GM21528 (cell line): ENCODE results near the gene HTRA1.

ENCODE experiments used
- ATAC-seq: cut with Tn5 transposase; IDR thresholded peaks from one replicate; pipeline ENCODE4 v1.9.1; 2021; ENCODE audit warnings: mild to moderate bottlenecking, moderate library complexity; ENCODE audit not compliant: unreplicated experiment, low FRiP score

The HTRA1 gene

DNA sequence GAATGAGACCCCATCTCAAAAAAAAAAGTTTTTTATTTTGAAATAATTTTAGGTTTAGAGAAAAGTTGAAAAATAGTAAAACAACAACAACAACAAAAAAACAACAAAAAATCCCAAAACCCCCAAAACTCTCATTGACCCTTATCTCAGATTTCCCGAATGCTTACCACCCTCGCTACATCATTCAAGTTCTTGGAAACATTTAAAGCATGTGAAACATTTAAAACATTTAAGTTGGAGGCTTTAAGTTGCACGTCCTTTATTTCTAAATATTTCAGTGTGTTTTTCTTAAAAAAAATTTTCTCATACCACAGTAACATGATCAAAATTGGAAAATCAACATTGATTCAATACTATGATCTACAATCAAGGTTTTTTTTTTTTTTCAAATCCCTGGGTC, 7.3 kb upstream of the HTRA1 start:
- no peak for ATAC-seq

DNA sequence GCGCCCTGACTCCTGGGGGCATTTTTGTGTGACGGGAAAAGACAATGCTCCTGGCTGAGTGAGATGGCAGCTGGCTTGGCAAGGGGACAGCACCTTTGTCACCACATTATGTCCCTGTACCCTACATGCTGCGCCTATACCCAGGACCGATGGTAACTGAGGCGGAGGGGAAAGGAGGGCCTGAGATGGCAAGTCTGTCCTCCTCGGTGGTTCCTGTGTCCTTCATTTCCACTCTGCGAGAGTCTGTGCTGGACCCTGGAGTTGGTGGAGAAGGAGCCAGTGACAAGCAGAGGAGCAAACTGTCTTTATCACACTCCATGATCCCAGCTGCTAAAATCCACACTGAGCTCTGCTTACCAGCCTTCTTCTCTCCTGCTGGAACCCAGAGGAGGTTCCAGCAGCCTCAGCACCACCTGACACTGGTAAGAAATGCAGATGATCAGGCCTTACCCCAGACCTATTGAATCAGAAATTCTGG, 6.7 kb upstream of the HTRA1 start, which contains the start of gene ARMS2:
Gene ARMS2 (plus strand): TSS at position 51 of the 478 bp plus-strand sequence. CDS start 75 bp downstream, at position 126.
- no peak for ATAC-seq

DNA sequence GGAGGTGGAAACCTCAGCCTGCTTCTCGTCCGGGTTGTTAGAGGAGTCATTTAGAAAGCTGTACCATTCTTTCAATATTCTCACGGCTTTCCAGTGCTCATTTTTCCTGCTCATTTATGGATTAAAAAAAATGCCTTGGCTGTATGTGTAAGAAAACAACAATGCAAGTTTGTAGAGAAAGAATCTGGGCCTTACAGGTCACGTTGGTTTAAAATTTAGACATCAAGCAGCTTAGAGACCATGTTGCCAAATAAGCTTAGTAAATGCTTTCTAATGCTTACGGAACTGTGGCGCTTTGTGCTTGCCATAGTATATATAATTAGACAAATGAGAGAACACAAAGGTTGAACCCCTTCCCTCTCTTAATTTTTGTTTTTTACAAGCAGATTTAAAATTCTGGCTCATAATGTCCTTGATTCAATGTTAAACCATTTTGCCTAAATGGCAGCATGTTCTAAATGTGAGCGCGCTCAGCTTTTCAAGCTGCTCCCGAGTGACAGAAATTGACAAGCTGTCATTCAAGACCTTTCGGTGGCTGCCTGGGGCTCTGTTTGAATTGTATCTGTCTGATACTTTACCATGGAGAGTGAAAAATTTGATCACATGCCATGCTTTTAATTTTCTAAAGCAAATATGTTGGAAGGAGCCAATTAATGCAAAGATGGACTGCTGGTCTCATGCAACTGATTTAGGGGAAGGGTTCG, 5.8 kb upstream of the HTRA1 start:
- ATAC-seq, result no peak

DNA sequence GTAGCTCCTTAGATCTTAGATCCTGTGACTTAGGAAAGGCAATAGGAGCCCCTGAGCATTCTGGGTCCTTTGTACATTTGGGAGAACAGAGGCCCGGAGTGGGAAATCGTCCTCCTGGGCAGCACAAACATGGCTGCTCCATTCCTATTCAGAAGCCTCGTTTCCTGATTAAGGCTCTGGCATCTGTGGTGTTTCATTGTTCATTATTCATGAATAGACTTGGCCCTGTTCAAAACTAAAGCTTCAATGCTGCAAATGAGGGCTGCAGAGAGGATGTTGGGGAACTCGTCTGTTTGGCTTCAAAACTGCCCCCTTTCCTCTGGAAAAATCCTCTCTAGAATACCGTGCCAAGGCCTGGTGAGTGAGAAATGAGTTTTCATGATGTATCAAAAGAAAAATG, 3.4 kb upstream of the HTRA1 start:
- ATAC-seq, result no peak

DNA sequence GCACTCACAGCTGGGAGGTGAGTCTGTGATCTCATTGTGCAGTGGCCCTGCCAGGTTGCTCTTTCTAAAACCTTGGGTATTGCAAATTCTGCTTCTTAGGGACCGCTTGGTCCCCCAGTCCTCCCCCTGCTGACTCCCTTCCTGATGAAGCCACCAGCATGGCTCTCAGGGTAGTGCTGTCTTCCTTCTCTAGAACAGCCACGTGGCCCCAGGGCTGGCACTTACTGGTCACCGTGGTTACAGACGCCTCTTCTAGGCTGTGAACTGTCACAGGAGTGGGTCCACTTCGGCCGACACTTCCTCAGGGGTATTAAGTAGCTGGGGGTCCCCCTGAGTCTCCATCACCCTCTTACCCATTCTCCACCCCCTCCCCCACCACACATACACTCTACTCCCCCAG, 2.7 kb upstream of the HTRA1 start:
- ATAC-seq, result no peak

DNA sequence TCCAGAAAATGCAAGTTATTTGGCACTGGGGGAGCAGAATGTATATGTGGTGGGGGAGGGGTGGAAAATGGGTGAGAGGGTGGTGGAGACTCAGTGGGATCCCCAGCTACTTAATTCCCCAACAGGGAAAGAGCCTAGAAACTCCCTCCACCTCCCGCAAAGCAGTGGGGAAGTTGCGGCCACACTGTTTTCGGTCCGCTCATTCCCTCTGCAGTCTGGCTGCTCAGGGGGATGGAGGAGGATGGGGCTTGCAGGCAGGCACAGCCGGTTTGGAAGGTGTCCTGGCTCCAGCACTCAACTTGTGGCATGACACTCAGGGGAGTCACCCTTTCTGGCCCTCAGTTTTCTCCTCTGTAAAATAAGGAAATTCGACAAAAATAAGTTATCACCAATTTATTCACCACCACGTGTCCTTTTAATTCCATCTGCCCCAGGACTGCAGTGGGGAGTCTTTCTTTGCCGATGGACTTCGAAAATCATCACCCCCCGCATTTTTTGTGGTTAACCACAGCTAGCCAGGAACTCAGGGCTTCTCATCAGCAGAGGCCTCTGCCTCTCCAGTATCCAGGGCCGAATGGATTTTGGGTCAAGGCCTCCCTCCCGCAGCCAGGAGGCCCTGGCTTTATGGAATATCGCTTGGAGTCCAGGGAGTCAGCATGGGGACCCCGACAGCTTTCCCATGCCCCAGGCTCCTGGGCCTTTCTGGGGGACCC, 1.6 kb upstream of the HTRA1 start:
- no peak for ATAC-seq

DNA sequence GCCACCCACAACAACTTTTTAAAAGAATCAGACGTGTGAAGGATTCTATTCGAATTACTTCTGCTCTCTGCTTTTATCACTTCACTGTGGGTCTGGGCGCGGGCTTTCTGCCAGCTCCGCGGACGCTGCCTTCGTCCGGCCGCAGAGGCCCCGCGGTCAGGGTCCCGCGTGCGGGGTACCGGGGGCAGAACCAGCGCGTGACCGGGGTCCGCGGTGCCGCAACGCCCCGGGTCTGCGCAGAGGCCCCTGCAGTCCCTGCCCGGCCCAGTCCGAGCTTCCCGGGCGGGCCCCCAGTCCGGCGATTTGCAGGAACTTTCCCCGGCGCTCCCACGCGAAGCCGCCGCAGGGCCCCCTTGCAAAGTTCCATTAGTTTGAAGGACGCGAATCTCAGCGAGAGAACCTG, 461 bp upstream of the HTRA1 start:
- ATAC-seq, result no peak

DNA sequence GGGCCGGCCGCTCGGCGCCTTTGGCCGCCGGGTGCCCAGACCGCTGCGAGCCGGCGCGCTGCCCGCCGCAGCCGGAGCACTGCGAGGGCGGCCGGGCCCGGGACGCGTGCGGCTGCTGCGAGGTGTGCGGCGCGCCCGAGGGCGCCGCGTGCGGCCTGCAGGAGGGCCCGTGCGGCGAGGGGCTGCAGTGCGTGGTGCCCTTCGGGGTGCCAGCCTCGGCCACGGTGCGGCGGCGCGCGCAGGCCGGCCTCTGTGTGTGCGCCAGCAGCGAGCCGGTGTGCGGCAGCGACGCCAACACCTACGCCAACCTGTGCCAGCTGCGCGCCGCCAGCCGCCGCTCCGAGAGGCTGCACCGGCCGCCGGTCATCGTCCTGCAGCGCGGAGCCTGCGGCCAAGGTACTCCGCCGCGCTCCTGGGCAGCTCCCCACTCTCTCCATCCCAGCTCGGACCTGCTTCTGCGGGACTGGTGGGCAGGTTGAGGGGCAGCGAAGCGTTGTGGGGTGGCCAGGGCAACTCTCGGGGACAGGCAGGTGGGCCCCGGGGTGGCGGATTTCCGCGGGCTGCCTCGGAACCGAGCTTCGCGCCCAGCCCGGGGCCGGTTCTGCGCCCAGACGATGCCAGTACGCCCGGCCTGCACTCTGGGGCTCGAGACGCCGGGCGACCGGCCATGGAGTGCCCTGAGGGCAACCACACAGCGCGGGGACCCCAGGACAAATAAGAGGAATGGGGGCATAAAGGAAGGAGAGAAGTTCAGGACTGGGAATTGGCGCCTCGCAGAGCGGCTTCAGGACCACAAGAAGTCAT, 578 bp downstream of the HTRA1 start:
- no peak for ATAC-seq

DNA sequence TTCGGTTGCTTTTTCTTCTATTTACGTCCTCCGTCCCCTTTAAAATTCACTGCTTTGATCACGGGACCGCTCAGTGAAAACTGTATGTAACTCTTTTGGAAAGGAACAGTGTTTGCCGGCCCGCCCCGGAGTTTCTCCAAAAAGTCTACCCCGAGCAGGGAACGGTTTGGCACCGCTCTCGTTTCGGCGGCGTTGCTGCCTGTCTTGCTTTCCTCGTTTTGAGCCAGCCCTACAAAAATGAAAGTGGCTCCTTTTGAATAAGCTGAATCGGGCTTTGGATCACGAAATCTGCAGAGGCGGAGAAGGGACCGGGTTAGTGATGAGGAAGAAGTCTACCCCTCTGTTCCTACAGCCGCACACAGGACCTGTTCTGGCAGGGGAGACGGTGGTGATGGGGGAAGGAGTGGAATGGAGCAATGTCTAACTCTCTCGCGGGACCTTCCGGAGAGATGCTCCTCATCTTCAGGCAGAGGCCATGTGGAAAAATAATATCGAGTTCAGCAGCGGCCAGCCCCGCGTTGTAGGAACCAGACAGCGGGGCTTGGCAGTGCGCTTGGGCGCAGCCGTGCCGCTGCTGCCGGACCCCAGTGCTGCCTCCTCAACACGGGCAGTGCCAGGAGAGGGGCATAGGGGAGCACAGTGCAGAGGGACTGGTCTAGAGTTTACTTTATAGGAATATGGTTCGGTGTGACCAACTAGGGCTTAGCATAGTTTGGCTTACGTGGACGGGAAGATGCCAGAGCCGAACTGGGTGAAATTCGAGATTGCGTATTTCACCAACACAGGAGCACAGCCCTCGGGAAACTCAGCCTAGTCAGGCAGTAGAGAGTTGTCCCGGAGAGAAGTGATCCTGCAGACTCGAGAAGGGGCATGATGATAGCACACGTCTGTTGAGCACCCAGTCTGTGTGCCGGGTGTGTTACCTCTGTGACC, 1.4 kb downstream of the HTRA1 start:
- no peak for ATAC-seq

DNA sequence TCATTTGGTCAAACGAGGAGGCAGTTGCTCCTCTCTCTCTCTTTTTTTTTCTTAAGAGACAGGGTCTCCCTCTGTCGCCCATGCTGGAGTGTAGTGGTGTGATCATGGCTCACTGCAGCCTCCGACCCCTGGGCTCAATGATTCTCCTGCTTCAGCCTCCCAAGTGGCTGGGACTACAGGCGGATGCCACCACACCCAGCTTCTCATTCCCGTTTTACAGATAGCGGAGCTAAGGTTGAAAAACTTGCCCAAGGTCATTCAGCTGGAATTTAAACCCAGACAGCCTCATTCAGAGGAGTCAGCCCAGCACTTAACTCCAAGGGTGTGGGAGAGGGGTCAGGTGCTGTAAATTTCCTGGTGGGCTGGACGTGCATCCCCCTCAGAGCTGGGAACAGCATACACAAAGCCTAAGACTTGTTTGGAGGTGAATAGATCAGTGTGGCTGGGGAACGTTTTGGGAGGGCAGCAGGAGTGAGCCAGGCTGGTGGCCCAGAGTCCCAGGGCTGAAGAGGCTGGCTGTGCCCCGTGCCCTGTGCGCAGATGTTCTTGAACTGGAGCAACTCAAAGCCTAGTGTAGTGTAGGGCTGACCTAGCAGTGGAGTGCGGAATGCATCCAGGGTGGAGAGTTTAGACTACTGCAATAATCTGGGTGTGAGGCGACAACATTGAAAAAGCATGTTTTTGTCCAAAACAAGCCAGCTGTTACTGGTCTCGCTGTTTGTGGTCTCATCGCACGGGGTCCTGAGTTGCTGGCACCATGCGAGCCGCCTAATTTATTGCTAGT, 2.3 kb downstream of the HTRA1 start:
- no peak for ATAC-seq

DNA sequence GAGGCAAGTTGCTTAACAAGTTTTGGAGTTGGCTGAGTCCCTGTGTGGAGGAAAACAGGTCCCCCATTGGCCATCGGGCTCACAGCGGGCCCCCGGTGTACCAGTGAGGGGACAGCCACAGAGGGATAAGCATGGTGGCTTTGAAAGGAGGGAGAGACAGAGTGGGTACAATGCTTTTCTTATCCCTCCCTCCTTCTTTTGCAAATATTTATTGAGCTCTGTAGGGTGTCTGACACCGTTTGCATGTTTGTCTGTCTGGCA, 2.8 kb downstream of the HTRA1 start:
- ATAC-seq, result no peak

DNA sequence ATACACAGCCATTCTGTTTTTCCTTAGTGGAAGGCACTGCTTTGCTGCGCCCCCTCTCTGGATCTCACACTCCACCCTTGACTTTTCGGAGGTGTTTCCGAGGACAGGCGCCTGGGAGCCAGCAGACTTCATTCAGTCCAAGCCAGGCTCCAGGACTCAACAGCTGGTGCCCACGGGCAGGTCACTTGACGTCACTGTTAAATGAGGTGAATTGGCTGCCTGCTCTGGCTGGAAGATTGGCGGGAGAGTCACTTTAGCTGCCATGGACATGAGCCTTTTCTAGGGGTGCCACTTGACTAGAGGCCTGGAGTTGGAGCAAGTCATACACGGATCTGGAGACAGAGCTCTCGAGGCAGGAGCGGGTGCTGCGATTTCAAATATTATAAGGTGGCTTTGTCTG, 3.2 kb downstream of the HTRA1 start:
- ATAC-seq, result no peak

DNA sequence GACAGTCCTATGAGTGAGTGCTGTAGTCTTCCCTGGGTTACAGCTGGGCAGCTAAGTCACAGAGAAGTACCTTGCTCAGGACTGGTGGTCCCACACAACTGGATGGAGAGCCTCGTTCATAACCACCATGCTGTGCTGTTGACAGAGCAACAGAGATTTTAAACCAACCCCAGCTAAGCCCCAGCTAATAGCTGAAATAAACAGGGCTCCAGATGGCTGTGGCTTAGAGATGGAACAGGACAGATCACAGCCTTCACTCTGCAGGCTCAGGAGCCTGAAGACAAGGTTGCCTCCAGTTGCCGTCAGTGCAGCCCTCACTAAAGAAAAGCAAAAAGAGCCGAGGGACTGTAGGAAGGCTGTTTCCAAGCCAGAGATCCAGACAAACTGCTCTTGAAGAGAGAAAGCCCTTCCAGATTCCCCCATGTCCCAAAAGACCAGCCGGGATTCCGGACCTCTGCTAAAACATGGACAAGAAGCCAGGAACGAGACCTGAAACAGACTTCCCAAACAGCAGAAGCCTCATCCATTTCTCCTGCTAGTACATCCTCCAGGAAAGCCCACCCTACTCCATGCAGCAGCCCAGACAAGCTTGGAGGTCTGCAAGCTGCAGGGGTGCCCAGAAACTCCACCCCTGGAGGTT, 4.2 kb downstream of the HTRA1 start:
- ATAC-seq, result no peak

DNA sequence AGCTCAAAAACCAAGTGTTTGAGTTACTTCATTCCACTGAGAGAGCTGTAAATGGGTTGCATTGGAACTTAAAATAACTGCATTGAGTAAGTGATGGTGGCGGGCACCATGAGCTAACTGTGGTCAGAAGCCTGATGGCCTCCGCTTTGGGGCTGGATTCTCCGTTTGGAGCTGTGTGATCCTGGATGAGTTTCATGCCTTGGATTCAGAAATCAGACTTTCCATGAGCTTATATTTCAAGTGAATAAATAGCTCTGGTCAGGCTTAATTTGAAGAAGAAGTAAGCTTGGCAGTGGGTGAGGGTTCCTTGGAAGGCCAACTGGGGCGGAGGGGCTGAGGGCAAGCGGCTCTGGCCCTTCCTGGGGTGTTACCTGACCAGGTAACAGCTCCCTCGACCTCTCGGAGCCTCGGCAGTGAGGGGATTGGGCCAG, 5.6 kb downstream of the HTRA1 start:
- ATAC-seq, result no peak

DNA sequence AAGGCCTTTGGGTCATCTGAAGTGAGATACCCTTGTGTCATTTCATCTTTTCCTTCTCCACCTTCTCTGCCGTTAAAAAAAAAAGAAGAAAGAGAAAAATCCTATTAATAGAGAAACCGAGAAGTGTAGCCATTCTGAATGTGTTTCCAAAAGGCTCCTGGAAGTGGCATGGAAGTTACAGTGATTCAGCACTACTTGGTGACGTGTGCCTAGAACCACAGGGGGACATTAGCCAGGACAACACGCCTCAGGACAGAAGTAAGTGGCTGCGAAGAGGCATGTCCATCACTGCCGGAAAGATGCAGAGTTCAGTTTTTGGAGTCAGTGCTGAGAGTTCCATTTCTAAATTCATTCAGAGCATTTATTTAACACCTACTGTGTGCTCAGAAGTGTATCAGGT, 6.3 kb downstream of the HTRA1 start:
- ATAC-seq, result no peak

DNA sequence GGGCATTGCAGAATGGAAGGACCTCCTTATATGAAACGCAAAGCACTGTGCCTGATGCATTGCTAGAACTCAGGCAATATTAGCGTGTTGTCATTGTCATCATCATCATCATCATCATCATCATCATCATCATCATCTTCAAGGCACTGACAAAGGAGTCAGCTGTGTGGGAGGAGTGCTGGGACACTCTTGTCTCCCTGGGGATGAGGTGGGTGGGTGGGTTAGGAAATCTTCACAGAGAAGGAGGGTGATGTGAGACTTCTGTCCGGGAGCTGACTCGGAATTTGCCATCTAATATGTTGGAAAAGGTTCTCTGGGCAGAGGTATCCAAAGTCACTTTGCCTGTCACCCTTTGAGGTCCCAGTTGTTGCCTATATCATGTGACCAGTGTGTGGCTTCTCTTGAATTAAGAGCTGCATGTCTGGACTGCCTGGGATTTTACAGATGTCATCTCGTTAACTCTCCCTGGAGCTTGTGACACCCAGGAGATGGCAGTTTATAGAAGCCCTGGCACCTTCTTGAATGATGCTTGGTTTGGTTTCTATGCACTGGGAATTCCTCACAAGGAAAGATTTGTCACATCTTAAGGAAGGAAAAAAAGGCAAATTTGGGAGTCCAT, 7.1 kb downstream of the HTRA1 start:
- ATAC-seq, result no peak

DNA sequence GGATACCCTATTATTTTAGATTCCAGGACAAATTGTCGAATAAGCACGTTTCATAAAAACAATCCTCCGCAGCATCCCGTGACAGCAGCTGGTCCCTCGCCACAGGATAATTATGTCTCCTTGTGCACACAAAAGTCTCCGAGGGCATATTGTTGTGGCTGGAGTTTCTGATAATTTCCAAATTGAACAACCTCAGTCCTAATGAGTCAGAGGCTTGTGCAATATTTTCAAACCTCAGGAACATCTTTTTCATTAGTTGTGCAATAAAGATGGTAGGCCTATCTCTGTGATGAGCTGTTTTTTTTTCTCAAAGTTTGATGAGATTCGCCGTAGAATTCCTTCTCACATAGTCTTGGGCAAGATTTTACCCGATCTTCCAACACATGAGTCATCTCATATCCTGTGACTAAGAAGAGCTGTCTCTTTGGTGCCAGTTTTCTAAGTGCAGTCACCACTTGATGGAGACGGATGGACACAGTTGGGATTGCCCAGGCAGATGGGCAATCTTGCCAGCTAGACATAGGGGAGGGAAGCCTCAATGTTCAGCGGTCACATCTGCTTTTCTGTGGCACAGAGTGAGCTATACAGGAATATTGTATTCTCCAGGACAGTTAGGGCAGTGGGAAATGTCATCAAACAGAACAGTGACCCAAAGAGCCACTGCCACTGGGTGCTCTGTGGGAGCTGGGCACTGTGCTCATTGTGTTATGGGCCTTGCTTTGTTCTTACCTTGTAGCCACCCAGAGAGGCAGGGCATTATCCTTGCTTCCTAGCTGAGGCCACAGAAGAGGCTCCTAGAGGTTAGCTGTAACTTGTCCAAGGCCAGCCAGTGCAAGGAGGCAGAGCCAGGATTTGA, 7.8 kb downstream of the HTRA1 start:
- ATAC-seq, result no peak

DNA sequence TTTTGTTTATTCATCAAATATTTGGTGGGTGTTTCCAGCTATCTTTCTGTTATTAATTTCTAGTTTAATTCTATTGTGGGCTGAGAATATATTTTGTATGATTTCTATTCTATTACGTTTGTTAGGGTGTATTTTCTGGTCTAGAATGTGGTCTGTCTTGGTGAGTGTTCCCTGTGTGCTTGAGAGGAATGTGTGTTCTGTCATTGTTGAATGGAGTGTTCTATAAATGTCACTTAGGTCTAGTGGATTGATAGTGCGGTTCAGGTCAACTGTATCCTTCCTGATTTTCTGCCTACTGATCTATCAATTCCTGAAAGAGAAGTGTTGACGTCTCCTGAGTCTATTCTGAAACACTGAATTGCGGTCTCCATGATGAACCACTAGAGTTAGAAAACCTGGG, 8.5 kb downstream of the HTRA1 start:
- no peak for ATAC-seq
